Coronary artery (tissue), 2 donors: ENCODE results near the gene OAS3.

Experiments
- DNase-seq: peaks from one replicate; pipeline ENCODE4 v3.0.0-alpha.2; 2017; ENCODE audit warnings: low spot score
- H3K27ac ChIP-seq, 2 donors: fragments of 200-600 bp; sonication (generic); one replicate each; pipeline ENCODE4 v1.5.1; 2016 to 2019
- H3K4me3 ChIP-seq: fragments of 200-600 bp; sonication (generic); 2 replicates; pipeline ENCODE4 v1.5.1; 2016; ENCODE audit warnings: mild to moderate bottlenecking, moderate library complexity
- CTCF ChIP-seq: fragments of 200-600 bp; sonication (generic); IDR thresholded peaks from one replicate; pipeline ENCODE4 v1.5.1; 2019; ENCODE audit warnings: antibody characterized with exemption

Gene OAS3

GRCh38 chr12:113016796-113017195 lies 78.5 kb downstream of the OAS3 start:
- Histone ChIP-seq H3K4me3 (no peak overlapping the region), H3K27ac (no peak overlapping the region)
- DNase-seq = no peak
- no peak for TF ChIP-seq CTCF

- no peak for TF ChIP-seq CTCF
- H3K4me3 ChIP-seq = no peak overlapping the region
- H3K27ac ChIP-seq = no peak overlapping the region
- DNase-seq = no peak
Measured at GRCh38 chr12:113019025-113019424, 80.8 kb downstream of the OAS3 start.

GRCh38 chr12:113021500-113021899 lies 83.2 kb downstream of the OAS3 start:
- no peak for TF ChIP-seq CTCF
- Histone ChIP-seq H3K27ac (no peak overlapping the region), H3K4me3 (no peak overlapping the region)
- DNase-seq = no peak
